ENCODE results near the gene SNN.

Gene SNN

GRCh38 chr16:11660565-11660964 lies 7.7 kb upstream of the SNN start:
- DNase-seq = no peak
- in situ Hi-C loops (cut with HindIII; ENCODE audit: low pct_ligation_motif_present, low pct_unique_long_range_greater_than_20kb, low sequenced_read_pairs) = no loop called here

DNA sequence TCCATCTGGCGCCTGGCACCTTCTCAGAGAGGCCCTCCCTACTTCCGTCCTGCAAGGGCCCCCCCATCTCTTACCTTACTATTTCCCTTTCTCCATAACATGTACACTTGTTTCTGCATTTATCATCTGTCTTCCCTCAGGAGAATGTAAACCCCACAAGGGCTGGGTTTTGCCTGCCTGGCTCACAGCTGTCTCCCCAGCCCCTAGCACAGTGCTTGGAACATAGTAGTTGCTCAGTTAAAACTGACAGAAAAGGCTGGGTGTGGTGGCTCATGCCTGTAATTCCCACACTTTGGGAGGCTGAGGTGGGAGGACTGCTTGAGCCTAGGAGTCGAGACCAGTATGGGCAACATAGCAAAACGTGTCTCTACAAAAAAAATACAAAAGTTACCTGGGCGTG lies 5.7 kb upstream of the SNN start:
- DNase-seq = no peak
- in situ Hi-C loops (cut with HindIII; ENCODE audit: low pct_ligation_motif_present, low pct_unique_long_range_greater_than_20kb, low sequenced_read_pairs) = no loop called here

- in situ Hi-C loops (cut with HindIII; ENCODE audit: low pct_ligation_motif_present, low pct_unique_long_range_greater_than_20kb, low sequenced_read_pairs) = no loop called here
- no peak for DNase-seq
These were observed 3.2 kb upstream of the SNN start for GRCh38 chr16:11665071-11665491.

DNA sequence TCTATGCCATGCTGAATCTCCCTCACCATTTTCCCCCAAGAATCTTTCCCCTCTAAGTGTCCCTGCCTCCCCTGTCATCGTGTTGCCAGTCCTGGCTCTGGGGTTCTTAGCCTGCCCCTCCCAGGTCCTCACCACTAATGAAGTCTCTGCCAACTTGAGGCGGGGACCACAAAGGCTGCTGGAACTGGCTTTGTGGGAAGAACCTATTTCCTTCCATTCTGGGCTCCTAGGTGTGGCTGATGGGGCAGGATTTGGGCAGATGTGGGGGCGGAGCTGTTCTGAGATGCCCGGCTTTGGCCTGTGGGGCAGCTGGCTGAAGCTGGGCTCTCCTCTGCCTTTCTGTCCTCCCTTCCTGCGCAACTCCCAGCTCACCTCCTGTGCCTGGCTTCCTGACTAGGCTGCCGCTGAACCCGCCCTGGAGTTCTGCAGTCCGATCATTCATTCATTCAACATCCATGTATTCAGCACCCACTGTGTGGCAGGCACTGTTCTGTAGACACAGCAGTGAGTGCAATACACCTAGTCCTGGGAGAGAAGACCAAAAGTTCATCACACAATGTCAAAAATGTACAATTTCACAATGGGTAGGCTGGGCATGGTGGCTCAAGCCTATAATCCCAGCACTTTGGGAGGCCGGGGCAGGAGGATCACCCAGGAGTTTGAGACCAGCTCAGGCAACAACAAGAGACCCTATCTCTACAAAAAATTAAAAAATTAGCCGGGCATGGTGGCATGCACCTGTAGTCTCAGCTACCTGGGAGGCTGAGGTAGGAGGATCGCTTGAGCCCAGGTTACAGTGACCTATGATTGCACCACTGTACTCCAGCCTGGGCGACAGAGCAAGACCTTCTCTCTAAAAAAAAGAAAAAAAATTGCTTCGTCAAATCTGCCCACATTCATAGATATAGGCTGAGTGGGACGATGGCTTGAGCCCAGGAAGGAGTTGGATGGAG lies 1.9 kb upstream of the SNN start:
- in situ Hi-C loops (cut with HindIII; ENCODE audit: low pct_ligation_motif_present, low pct_unique_long_range_greater_than_20kb, low sequenced_read_pairs) = no loop called here
- no peak for DNase-seq

GRCh38 chr16:11667221-11667823 lies 933 bp upstream of the SNN start:
- no peak for DNase-seq
- in situ Hi-C loops (cut with HindIII; ENCODE audit: low pct_ligation_motif_present, low pct_unique_long_range_greater_than_20kb, low sequenced_read_pairs) = no loop called here

DNA sequence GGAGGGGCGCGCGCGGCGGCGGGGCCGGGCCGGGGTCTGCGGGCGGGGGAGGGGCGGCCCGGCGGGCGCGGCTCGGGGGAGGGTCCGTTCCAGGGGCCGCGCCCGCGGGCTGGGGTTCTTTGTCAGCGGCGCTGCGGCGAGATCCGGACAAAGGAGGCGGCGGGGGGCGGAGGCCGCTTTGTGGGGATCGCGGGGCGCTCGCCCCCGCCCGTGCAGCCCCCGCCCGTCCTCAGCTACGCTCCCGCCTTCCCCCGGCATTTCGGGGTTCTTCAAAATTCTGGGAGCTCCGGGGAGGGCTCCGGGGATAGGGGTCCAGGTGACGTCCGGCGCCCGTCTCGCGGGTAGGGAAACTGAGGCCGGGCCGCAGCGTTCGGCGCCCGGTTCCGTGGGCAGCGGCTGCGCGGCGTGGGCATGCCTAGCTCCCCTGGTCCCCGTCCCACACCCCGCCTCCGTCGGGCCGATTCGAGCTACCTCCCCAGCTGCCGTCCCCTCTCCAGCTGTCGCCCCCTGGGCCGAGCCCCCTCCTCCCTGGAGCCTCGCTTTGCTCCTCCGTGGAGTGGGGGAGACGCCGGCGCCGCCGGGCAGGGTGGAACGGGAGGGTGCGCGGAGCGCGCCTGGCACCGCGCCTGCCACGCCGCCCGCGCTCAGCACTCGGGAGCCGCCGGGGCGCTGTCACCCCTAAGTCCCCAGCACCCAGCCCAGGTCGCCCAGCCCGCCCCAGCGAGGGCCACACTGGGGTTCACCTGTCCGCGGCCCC lies 546 bp downstream of the SNN start:
- no peak for DNase-seq
- in situ Hi-C loops (cut with HindIII; ENCODE audit: low pct_ligation_motif_present, low pct_unique_long_range_greater_than_20kb, low sequenced_read_pairs) = no loop called here

- no peak for DNase-seq
- in situ Hi-C loops (cut with HindIII; ENCODE audit: low pct_ligation_motif_present, low pct_unique_long_range_greater_than_20kb, low sequenced_read_pairs) = no loop called here
These were observed 1.3 kb downstream of the SNN start for GRCh38 chr16:11669380-11670146.

DNA sequence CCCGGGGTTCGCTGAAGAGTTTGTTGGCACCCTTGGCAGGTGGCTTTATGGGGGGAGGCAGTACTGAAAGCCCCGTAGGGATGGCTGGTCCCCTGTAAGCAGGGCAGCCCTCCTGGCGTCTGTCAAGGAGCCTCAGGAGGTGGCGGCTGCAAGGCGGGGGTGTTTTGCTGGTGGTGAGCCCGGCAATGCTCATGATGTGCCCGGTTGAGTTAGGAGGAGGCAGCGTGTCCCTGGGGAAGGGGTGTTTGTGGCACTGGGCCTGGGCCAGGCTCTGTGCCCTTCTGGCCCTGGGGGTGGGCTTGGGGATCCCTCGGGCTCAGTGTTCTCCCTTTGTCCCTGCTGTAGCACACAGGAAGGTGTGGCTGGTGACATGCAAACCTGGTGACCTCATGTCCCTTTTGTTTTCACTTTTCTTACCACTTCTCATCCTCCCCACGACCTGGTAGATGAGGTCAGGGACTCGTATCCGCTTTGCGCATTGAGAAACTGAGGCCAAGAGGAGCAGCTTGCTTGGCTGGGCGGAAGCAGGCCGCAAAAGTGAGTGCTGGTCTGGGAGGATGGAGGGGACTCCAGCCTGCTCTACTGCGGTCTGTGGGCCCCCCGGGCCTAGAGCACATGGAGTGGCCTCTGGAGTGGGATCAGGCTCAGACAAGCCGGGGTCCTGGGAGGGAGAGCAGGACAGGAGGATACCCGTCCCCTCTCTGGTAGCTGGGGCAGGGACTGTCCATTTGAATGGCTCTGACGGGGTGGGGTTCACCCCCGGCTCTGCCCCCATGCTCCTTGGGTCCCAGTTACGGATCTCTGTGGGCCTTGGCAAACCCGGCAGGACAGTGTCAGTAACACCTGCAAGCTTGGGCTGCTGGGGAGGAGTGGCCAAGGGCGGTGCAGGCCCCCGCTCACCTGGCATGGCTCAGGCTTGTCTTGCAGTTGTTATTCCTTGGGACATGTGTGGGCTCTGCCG lies 2.2 kb downstream of the SNN start:
- no peak for DNase-seq
- in situ Hi-C loops (cut with HindIII; ENCODE audit: low pct_ligation_motif_present, low pct_unique_long_range_greater_than_20kb, low sequenced_read_pairs) = no loop called here

DNA sequence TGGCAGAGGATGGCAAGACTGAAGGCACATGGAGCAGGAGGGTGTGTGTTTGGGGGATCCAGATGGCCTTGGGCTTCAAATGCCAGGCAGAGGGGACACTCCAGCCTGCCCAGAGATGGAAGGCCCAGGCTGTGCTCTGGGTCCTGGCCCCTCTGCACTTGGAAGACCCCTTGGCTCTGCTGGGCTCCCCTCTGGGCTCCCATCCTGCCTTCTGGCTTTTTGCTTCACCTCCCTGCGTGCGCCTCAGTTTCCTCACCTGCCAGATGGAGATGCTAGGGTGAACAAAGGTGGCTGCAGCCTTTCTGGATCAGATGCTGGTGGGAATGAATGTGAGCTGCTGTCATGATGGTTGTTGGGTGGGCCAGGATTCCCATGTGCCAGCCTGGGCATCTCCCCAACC lies 3.0 kb downstream of the SNN start:
- DNase-seq = no peak
- in situ Hi-C loops (cut with HindIII; ENCODE audit: low pct_ligation_motif_present, low pct_unique_long_range_greater_than_20kb, low sequenced_read_pairs) = no loop called here

DNA sequence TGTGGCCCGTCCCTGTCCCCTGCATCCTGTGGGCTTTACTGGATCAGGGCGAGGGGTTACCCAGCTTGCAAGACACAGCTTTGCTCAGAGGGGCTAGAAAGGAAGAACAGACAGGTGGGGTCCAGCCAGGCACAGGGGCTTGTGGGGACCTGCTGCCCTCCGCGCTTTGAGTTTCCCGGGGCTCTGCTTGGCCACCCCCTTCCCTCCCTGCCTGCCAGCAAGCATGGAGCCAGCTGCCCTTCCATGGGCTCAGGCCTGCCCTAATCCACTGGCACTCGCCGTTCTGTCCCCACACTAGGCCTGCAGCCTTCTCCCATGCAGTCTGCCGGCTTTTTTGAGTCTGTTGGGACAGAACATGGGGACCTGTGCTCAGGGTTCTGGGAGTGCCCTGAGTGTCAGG lies 3.4 kb downstream of the SNN start:
- in situ Hi-C loops (cut with HindIII; ENCODE audit: low pct_ligation_motif_present, low pct_unique_long_range_greater_than_20kb, low sequenced_read_pairs) = no loop called here

GRCh38 chr16:11672206-11673090 lies 4.2 kb downstream of the SNN start:
- in situ Hi-C loops (cut with HindIII; ENCODE audit: low pct_ligation_motif_present, low pct_unique_long_range_greater_than_20kb, low sequenced_read_pairs) = no loop called here
- DNase-seq = no peak

More for the DNA sequence above, 3.4 kb downstream of the SNN start:
- DNase-seq = no peak

DNA sequence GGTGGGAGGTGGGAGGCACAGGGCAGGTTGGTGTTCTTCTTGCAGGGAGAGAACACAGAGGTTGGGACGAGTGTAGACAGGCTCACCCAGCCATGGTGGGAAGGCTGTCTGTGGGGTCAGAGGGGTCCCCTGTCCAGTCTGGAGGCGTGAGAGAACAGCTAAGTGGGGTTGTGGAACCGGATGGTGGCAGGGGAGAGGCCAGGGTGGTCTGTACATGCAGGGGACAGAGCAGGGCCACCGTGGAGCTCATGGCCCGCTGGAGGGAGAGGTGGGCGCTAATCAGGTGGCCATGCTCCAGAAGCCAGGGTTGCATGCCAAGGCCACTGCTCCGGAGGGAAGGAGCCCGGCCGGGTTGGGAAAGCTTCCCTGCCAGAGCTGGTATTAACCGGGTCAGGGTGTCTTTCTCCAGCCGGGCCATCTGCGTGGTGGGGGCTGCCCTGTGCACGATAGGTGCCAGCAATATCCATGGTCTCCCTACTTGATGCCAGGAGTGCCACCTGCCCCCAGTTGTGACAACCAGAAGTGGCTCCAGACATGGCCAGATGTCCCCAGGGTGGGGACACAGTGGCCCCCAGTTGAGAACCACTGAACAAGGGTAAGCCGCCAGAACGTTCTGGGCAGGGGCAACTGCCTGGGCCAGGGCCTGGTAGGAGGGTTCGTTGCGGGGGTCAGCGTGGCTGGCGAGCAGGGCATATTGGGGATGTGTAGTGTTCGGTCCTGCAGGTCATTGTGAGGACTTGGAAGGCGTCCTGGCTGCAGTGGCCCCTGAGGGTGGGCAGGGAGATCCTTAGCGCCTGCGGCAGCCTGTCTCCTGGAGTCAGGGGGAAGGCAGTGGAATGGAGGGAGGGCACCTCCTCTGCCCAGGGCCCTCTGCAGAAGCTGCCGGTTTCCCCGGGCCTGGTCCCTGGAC lies 5.1 kb downstream of the SNN start:
- no peak for DNase-seq
- in situ Hi-C loops (cut with HindIII; ENCODE audit: low pct_ligation_motif_present, low pct_unique_long_range_greater_than_20kb, low sequenced_read_pairs) = no loop called here

DNA sequence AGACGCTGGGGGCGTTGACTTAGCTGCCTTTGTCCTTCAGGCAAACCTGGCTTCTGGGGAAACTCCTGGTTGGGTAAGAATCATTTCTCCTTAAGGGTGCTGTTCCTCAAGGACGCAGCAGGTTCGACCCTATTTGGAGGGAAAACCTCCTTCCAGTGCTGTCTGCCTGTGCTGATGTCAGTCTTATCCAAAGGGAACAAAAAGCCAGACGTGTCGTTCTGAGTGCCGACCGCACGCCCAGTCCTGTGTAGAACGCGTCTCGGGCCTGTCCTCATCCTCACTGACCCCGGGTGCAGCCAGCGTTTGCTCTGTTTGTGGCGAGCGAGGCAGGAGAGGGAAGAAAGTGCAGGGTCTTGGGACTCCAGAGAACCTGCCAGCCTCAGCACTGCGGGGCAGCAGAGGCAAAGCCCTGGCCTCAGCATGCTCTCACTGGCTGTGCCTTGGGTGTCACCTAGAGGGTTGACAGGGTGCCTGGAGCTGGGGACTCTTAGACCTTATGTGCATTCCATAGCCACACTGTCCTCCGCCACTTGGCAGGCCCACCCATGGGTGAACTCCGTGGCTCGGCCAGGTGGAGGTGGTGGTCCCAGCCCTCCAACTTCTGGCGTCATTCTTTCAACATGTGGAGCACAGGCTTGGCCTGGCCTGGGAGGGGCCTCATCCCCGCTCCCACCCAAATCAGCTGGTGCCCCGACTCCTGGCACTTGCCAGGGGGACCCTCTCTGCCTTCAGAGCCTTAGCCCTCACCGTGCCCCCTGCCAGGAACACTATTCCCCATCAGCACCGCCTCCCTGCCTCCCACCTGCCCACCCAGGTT lies 6.0 kb downstream of the SNN start:
- in situ Hi-C loops (cut with HindIII; ENCODE audit: low pct_ligation_motif_present, low pct_unique_long_range_greater_than_20kb, low sequenced_read_pairs) = no loop called here
- DNase-seq = no peak

GRCh38 chr16:11674818-11675560 lies 6.7 kb downstream of the SNN start:
- in situ Hi-C loops (cut with HindIII; ENCODE audit: low pct_ligation_motif_present, low pct_unique_long_range_greater_than_20kb, low sequenced_read_pairs) = no loop called here

More at GRCh38 chr16:11674818-11675560, 6.7 kb downstream of the SNN start:
- DNase-seq = peak; percentile 56

All from ACHN (cell line).